IPS-18c (cell line): Measurements from ENCODE around the gene ANKRD44.
A peak's percentile ranks its signal among the peaks of the same experiment; 100 is the strongest.

ENCODE experiments used
- H3K4me3 ChIP-seq: 2 replicates; pipeline ENCODE4 v1.7.0; 2013; ENCODE audit warnings: low read depth, mild to moderate bottlenecking, low read length, moderate library complexity; ENCODE audit not compliant: insufficient read depth
- H3K9me3 ChIP-seq: one replicate; pipeline ENCODE4 v1.6.1; 2013; ENCODE audit warnings: mild to moderate bottlenecking, low read length, moderate library complexity; ENCODE audit not compliant: control insufficient read depth, insufficient read depth

The ANKRD44 gene

DNA sequence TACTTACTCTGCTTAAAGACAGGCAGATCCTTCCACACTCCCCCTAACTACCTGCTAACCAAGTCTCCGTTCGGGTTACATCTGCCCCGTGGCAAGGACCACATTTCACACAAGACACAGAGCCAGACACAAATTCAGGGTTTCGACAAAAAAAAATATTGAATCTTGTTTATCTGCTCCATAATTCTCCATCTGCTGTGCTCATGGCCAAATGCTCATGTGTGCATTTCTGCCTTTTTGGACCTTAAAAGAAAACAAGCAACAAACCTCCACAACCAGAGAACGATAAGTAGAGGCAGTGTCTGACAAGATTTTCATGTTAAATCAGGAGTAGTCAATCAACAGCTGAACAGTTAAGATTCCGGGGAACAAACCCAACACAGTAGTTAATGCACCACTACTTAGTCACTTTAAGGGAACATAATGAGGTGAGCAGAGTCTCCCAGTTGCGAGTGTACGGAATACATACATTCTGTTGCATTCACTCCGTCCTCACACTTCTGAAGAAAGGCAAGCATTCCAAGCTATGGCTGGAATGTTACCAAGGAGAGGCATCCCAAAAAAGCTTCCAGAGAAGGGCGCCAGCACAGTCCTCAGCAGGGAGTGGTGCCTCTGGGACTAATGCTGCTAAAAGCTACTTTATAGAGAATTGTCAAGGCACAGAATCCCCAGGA is 121.0 kb downstream of the ANKRD44 start:
- no peak overlapping the region for H3K4me3 ChIP-seq
- H3K9me3 ChIP-seq, result no peaks in the 10 kb centered on the region

DNA sequence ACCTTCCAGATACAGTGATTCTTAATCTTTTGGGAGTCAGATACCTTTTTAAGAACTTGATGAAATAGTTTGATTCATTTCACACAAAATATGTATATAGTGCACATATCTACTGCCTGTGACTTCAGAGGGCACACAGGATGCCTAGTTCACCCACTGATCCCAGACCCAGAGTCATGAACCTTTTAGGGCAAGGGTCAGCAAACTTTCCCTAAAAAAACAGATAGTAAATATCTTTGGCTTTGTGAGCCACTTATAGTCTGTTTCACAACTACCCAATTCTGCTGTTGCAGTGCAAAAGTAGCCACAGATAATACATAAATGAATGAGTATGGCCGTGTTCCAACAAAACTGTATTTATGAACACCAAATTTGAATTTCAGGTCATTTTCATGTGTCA is 124.9 kb downstream of the ANKRD44 start:
- H3K9me3 ChIP-seq, result no peaks in the 10 kb centered on the region
- H3K4me3 ChIP-seq, result no peak overlapping the region

DNA sequence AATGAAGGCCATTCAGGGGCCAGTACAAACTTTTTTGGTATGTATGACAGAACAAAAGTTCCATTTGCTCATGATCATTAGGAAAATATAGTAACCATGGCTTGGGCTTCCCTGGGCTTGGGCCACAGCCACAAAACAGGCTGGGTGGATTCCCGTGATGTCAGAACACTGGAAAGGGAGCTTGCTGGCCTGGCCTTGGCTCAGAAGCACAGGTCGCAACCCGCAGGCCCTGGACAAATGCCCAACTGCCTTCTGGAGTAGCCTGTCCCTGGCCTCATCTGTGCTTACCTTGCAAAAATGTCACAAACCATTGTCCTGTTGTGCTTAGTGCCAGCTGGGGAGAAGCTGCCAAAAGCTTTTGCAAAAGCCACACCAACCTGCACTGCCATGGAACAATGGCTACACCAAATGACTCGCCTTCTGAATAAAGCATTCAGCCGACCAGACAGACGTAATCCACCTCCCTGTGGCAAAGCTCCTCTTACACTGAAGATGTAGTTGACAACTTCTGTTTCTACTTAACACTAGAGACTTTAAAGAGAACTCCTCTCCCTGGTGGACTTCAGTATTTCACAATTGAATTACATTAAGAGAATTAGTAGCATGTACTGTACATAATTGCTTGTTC is 125.5 kb downstream of the ANKRD44 start:
- Histone ChIP-seq H3K4me3 (no peak overlapping the region), H3K9me3 (no peaks in the 10 kb centered on the region)

DNA sequence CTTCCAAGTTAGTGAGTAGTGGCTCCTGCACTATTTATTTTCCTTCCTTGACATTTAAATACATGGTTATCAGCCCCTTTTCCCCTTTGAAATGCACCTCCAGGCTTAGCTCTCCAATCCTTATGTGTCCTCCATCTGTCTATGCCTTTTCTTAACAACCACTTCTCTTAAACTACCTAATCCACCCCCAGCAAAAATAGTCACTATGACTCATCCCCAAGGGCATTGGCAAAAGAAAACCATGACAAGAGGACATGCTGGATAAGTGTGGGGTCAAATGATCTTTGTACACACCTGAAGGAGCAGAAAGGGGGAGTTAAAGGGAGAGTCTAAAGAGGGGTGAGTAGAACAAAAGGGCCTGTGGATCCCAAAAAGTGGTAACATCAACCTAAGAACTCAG is 127.2 kb downstream of the ANKRD44 start:
- no peak overlapping the region for H3K4me3 ChIP-seq
- no peaks in the 10 kb centered on the region for H3K9me3 ChIP-seq

DNA sequence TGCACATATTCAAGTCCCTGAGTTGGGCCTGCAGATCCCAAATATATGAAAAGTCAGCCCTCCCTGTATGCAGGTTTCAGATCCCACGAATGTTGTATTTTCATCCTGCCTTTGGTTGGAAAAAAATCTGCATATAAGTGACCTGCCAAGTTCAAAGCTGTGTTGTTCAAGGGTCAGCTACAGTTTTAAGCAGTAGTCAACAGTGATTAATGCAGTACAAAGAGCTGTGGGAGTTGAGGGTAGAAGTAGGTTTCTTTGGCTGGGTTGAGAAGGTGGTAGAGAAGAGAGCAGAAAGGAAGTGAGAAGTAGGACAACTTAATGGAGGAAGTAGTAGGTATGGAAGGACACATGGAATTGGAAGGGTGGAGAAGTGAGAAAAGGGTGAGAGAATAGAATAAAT is 127.9 kb downstream of the ANKRD44 start:
- H3K9me3 ChIP-seq, result no peaks in the 10 kb centered on the region
- H3K4me3 ChIP-seq, result no peak overlapping the region

DNA sequence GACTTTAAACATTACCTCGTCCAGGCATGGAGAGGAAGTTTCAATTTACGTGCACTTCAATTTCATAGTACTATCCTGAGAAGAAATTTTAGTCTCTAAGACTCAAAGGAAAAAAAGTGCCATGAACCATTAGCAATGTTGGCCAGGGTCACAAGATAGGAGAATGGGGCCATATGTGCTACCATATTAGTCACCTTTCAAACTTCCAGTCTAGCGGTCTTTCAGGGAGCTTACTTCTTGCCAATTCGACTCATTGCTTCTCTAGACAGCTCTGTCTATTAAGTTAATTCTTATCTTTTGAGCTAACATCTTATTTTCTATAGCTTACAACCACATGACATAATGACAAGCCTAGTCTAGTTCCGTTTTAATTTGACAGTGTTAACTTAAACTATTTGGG is 129.1 kb downstream of the ANKRD44 start:
- H3K9me3 ChIP-seq, result no peaks in the 10 kb centered on the region
- no peak overlapping the region for H3K4me3 ChIP-seq

DNA sequence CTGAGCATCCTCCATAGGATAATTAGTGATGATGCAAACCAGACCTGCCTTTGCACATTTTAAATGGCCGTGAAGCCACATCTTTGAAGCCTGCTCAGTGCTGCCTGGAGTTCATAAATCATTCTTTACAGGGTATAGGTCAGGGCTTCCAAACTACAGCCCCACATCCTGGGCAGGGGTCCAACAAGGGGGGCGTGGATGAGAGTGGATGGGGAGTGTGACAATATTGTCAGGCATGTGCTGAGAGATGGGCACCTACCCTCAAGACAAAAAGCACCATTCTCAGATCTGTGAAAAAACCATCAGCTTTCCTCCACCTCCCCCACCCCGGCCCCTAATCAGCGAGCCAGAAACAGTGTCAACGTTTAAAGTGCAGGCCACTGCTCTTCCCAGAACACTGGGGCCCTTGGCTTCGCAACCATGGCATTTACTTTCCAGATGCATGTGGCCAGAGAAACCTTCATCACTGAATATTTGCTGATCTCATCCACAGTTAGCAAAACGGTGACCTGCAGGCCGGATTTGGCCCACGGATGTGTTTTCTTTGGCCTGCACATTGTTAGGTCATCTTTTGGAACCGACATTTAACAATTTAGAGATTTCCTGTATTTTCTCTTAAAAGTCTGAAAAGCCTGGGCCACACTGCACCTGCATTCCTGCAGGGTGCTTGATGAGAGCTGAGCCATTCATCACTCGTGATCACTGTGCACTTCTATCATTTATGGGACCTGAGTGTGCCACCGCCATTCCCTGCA is 130.7 kb downstream of the ANKRD44 start:
- no peak overlapping the region for H3K4me3 ChIP-seq
- H3K9me3 ChIP-seq, result no peaks in the 10 kb centered on the region

DNA sequence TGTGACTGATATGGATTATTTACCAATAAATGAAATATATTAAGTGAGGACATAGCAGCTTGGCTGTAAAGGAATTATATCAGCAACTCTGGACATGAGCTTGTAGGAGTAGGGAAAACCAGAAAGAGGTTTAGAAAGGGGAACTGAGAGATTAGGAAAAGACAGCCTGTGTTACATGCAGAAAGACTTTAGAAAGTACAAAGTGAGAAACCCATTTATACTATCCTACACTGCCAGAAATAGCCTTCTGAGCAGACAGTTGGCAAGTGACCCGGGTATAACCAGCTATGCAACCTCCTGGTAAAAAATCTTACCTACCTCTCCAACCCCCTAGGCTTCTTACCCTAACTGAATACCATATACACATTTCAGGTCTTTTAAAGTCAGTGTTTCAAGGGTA is 134.1 kb downstream of the ANKRD44 start:
- Histone ChIP-seq H3K4me3 (no peak overlapping the region), H3K9me3 (no peaks in the 10 kb centered on the region)

DNA sequence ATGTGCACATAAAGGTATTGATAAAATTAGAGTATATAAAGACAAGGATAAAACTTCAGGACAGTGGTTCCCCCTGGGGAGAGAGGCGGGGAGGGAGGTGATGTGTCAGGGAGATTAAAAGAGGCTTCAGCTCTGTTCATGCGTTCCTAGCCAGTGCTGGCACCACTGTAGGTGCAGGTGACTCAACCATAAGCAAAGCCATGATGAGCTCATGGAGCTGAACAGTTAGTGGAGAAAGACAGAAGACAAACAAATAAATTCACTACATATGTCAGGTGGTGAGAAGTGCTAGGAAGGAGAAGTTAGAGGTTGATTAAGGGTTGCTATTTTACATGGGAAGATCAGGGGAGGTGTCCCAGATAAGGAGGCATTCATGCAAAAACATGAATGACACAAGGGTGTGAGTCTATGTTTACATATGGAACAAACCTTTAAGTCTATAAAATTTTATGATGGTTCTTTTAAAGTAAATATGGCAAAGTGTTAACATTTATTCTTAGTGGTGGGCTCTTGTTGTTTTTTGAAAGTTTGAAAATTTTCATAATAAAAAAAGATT is 136.0 kb downstream of the ANKRD44 start:
- Histone ChIP-seq H3K9me3 (no peaks in the 10 kb centered on the region), H3K4me3 (no peak overlapping the region)

DNA sequence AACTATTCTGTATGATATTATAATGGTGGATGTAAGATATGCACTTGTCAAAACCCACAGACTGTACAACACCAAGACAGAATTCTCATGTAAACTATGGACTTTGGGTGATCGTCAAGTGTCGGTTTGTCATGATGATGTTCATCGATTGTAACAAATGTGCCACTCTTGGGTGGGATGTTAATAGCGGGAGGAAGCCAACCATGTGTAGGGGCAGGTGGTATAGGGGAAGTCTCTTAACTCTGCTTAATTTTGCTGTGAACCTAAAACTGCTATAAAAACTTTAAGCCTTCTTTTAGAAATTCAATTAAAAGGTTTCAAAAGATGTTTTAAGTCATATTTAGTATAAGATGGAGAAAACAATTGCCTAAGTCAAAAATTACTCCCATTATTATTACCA is 139.0 kb downstream of the ANKRD44 start:
- Histone ChIP-seq H3K4me3 (no peak overlapping the region), H3K9me3 (no peaks in the 10 kb centered on the region)

DNA sequence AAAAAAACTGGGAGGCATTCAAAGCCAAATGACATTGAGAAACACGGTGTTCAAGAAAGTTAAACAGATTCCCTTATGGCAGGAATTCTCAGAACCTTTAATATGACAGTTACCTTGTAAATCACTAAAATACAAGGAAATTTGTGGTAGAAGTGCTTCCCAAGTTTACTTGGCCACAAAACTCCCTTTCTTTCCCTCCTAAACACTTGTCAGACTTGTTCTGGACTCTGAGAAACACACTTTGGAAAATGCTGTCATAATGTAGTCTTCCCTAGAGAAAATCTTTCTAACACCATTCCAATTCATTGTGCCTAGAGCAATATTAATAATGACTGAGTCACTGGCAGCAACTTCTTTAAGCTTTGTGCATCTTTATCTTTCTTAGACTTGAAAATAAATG is 140.4 kb downstream of the ANKRD44 start:
- Histone ChIP-seq H3K4me3 (no peak overlapping the region), H3K9me3 (no peaks in the 10 kb centered on the region)

DNA sequence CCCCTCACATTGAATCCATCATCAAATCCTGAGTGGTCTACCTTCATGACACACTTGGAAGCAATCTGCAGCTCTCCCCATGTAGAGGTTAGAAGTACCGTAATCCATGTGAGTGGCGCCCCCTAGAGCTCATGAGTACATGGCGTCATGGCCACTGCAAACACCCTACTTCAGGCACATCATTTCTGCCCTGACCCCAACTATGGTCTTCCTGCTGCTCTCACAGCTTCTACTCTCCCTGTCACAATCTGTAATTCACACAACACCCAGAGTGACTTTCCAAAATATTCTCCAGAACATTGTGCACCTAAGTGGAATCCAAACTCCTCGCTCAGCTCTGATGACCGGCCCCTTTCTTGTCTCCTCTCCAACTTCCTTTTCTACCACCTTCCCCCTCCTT is 141.9 kb downstream of the ANKRD44 start:
- H3K9me3 ChIP-seq, result no peaks in the 10 kb centered on the region
- H3K4me3 ChIP-seq, result no peak overlapping the region

DNA sequence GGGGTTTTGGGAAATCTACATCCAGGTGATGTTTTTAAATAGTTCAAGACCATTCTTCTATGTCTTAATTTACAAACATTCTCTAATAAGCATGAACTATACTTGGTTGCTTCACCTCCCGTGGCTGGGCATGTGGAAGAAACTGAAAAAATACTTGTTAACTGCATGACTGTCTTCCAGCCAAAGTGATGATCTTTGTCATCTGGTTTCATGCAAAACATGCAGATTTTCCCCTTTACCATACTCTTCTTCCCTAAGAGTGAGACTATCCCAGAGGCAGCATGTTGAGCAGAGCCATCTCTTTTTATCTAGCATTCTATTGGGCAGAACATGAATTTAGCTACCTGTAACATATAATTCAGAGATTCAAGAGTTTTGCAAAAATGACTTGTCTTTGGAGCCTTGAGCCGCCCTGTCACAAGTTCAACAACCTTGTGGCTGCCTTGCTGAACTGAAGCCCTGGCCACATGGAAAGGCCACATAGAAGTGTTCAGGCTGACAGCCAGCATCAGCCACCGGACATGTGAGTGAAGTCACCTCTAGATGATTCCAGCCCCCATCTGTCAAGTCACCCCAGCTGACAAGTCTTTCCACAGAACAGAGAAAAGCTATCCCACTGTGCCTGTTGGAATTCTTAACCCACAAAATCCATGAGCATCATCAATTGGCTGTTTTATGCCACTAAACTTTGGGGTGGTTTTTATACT is 142.8 kb downstream of the ANKRD44 start:
- Histone ChIP-seq H3K4me3 (no peak overlapping the region), H3K9me3 (no peaks in the 10 kb centered on the region)

DNA sequence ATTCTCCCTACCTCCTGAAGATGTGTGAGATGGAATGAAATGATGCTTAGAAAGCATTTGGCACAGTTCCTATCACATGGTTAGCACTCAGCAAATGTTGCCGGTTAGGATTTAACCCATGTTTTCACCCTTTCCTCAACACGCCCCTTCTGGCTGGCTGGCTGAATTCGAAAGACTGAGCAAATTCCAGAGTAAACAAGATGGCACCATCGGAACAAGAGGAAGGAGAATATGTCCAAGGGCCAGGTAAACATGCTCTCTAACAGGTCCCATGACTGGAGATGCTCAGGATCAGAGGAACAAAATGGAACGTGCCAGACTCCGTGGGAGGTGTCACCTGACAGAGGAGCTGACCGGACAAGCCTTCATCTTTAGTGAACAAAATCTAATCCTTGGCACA is 145.6 kb downstream of the ANKRD44 start:
- Histone ChIP-seq H3K4me3 (no peak overlapping the region), H3K9me3 (no peaks in the 10 kb centered on the region)

DNA sequence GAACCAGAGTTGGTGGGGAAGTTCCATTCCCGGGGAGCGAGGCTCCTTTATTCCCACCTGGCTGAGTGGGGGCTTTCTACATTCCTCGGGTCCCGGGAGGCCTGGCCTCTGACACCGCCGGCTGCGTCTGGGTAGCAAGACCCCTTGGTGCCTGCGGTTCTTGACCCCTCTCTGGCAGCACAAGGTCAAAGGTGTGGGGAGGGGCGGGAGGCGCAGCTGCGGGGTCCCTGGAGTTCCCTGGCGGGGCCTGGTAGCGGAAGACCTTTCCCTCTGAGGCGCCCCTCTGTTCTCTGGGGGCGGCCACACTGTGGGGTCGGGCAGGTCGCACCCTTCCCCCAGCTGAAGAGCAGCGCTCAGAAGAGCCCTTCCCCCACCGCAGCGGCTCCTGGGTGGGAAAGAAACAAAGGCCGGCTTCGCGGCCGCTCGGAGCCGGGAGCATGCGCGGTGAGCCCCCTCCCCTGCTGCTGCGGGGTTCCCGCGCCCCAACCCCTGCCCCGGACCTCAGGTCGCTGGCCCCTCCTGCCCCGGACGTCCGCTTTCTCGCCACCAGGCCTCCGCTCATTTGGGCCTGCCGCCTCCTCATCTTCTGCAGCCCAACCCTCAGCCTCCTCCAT is 146.3 kb downstream of the ANKRD44 start:
- H3K4me3 ChIP-seq, result peak overlapping the region; percentile 17; the same call in 1 of the 2 replicates
- H3K9me3 ChIP-seq, result no peaks in the 10 kb centered on the region

DNA sequence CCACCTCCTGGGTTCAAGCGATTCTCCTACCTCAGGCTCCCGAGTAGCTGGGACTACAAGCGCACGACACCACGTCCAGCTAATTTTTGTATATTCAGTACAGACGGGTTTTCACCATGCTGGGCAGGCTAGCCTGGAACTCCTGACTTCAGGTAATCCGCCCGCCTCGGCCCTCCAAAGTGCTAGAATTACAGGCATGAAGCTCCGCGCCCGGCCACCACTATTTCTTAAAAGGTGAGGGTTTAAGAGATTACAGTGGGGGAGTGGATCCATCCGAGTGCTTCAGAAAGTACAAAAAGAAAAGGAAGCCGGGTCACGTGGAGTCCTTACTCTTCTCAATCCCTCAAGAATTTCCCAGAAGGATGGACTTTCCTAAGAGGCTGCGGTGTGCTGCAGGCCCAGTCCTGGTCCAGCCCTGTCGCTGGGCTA is 146.9 kb downstream of the ANKRD44 start:
- Histone ChIP-seq H3K9me3 (no peaks in the 10 kb centered on the region), H3K4me3 (no peak overlapping the region; the same call in 1 of the 2 replicates)

DNA sequence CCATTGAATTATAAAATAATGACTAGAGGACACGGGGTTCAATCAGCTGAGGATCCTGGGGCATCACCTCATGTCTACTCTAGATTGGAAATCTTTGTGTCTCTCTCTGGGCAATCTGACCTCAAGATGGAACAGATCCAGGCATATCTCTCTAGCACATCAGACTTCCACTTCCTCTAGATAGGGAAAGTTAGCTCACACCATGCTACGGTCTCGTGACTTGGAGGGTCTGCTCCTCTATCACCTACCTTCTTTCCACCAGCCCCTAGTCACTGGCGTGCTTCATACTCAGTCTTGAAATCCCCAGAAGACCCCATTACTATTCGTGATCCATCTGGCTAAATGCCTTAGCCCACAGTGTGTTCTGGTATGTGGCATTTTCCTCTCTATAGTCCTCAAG is 148.8 kb downstream of the ANKRD44 start:
- Histone ChIP-seq H3K9me3 (no peaks in the 10 kb centered on the region), H3K4me3 (no peak overlapping the region)
